SU-DHL-6 (cell line): Measurements from ENCODE around the gene PBX2.
"Not testable (repeated sequence)": the region's sequence is repeated elsewhere in the genome, so short reads cannot be mapped to it uniquely, and the experiment has no call there.

Source experiments
- H2AFZ ChIP-seq: fragments of 200-600 bp; sonication (generic); 2 replicates; pipeline ENCODE4 v1.6.1; 2014; ENCODE audit warnings: low read depth, mild to moderate bottlenecking, moderate library complexity, mixed read lengths, antibody characterized with exemption, low read length; ENCODE audit not compliant: severe bottlenecking
- H3F3A ChIP-seq: fragments of 200-600 bp; shearing (Covaris generic); 2 replicates; pipeline ENCODE4 v1.6.0; 2016; ENCODE audit warnings: antibody characterized with exemption, mild to moderate bottlenecking; ENCODE audit not compliant: insufficient read depth
- H3K27ac ChIP-seq: fragments of 200-600 bp; sonication (generic); 2 replicates; pipeline ENCODE4 v1.5.1; 2016; ENCODE audit warnings: low read depth, mild to moderate bottlenecking, low read length, moderate library complexity, mixed read lengths
- H3K27me3 ChIP-seq: fragments of 200-600 bp; sonication (generic), shearing (Covaris generic); 2 replicates; pipeline ENCODE4 v1.6.0; 2014; ENCODE audit warnings: mild to moderate bottlenecking, low read length
- H3K36me3 ChIP-seq: fragments of 200-600 bp; sonication (generic); 2 replicates; pipeline ENCODE4 v1.6.1; 2014; ENCODE audit warnings: mild to moderate bottlenecking, low read length, mixed read lengths
- H3K4me2 ChIP-seq: fragments of 300-600, 200-600 bp; shearing (Covaris generic), sonication (generic); 2 replicates; pipeline ENCODE4 v1.6.0; 2014; ENCODE audit warnings: low read length, low read depth, mild to moderate bottlenecking; ENCODE audit not compliant: poor library complexity, severe bottlenecking
- H3K4me3 ChIP-seq: fragments of 200-600 bp; sonication (generic); 2 replicates; pipeline ENCODE4 v1.5.1; 2014; ENCODE audit warnings: antibody characterized with exemption, low read length, mild to moderate bottlenecking, mixed read lengths; ENCODE audit not compliant: insufficient read depth, poor library complexity, severe bottlenecking
- H3K79me2 ChIP-seq: fragments of 200-600 bp; sonication (generic); 2 replicates; pipeline ENCODE4 v1.6.1; 2014; ENCODE audit warnings: mild to moderate bottlenecking, low read length, moderate library complexity; ENCODE audit not compliant: insufficient read depth
- H3K9ac ChIP-seq: fragments of 200-600 bp; sonication (generic); 2 replicates; pipeline ENCODE4 v1.7.0; 2014; ENCODE audit warnings: mild to moderate bottlenecking, low read length
- H3K9me2 ChIP-seq: fragments of 200-600 bp; sonication (generic); replicated peaks from 2 replicates; pipeline ENCODE4 v1.6.1; 2014; ENCODE audit warnings: low read length; ENCODE audit not compliant: insufficient read depth
- H3K9me3 ChIP-seq: fragments of 200-600 bp; sonication (generic); 2 replicates; pipeline ENCODE4 v1.6.1; 2014; ENCODE audit warnings: low read length, mixed read lengths; ENCODE audit not compliant: insufficient read depth
- H4K20me1 ChIP-seq: fragments of 200-600 bp; sonication (generic); 2 replicates; pipeline ENCODE4 v1.6.1; 2014; ENCODE audit warnings: low read depth, mild to moderate bottlenecking, antibody characterized with exemption, low read length, moderate library complexity, mixed read lengths
- CTCF ChIP-seq: fragments of 200-600 bp; sonication (generic); IDR thresholded peaks from one replicate; pipeline ENCODE4 v1.5.1; 2017; ENCODE audit warnings: antibody characterized with exemption, mild to moderate bottlenecking, low read length, moderate library complexity; ENCODE audit not compliant: insufficient read depth, poor library complexity, severe bottlenecking
- EZH2phosphoT487 ChIP-seq: fragments of 200-600 bp; sonication (generic), shearing (Covaris generic); conservative IDR thresholded peaks from 2 replicates; pipeline ENCODE4 v1.6.1; 2018; ENCODE audit warnings: mild to moderate bottlenecking, antibody characterized with exemption, low read length, moderate library complexity, mixed read lengths

Gene PBX2

DNA sequence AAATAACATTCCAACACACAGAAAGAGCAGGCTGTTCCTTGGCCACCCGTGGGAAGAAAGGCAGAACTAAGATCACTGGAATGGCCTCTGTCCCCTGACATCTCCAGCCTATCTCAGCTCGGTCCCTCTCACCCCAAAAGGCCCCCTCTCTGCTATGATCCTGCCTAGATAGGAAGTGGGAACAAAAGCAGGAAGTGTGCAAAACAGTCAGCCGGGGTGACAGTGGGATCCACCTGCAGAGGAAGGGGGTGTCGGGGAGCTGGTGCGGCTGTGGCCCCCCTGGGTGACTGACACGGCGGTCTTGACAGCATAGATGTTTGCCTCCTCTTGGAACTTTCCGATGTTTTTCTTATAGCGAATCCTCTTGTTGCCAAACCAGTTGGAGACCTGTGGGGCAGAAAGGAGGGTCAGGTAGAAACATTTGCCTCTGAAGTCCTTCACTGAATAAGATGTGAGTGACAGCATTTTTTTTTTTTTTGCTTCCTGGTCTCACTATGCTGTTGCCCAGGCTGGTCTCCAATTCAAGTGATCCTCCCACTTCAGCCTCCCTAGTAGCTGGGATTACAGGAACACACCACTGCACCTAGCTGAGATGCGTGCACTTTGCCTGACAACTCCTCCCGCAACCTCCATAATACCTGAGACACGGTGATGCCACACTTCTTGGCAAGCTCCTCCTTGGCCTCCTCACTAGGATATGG, 2.8 kb downstream of the PBX2 start:
- TF ChIP-seq EZH2phosphoT487 (no peak), CTCF (no peak)
- Histone ChIP-seq H3K9me2 (no peaks in the 10 kb centered on the region), H4K20me1 (no peaks in the 10 kb centered on the region), H3F3A (peaks cover 11% of the 10 kb centered on the region), H3K27ac (no peak overlapping the region), H2AFZ (no peak overlapping the region), H3K4me3 (no peak overlapping the region), H3K9ac (no peak overlapping the region), H3K36me3 (no peaks in the 10 kb centered on the region), H3K79me2 (peaks cover 27% of the 10 kb centered on the region), H3K27me3 (no peaks in the 10 kb centered on the region), H3K9me3 (no peaks in the 10 kb centered on the region), H3K4me2 (no peak overlapping the region)

DNA sequence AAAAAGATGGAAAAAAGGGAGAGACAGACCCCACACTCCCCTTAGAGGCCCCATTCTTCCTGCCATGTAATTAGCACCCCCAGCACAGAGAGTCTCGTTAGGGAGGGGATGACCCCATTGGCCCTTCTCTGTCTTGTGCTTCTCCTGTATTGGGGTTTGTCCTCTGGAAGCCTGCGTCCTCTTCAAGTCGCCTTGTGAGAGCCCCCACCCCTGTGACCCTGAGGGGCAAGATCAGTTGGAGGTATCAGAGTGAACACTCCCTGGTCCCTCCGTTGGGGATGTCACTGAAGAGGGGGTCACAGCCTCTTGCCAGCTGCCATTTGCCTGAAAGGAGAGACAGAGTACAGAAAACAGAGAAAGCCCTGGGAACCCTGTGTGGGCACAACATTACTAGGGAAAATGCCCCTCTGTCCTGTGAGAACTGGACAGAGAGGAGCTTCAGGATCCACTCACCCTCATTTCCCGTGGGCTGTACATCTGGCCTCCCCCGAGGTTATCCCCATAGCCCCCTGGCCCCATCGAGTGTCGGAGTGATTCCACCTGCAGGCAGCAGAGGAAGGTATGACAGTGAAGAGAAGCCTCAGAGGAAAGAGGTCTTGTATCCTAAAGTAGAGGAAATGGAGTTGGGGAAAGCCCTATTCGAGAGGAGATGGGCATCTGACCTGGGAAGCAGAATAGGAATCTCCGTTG, 3.7 kb downstream of the PBX2 start:
- H3F3A ChIP-seq, H4K20me1 ChIP-seq, H3K27ac ChIP-seq, H2AFZ ChIP-seq, H3K4me2 ChIP-seq, H3K9me3 ChIP-seq, H3K9me2 ChIP-seq, H3K4me3 ChIP-seq, H3K27me3 ChIP-seq, H3K9ac ChIP-seq, H3K36me3 ChIP-seq: not testable (repeated sequence)
- peaks cover 19% of the 10 kb centered on the region for H3K79me2 ChIP-seq

DNA sequence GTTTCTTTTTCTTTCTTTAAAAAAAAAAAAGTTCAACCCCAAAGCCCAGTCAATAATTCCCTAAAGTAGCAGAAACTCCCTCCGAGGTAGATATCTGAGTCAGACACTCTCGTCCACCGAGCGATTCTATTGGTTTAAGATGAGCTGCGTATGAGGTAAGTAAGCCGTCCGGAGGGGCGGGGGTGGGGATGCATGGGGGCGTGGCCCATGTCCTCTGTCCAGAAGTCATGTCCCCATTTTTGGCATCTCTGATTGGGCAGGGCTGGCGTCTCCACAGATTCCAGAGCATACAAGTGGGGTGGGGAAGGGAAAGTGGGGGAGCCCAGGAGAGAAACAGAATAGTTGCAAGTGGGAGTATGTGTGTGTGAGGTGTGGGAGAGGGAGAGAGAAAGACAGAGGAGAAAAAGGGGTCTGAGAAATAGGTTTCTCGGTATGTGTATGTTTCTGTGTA, 4.3 kb downstream of the PBX2 start:
- H4K20me1 ChIP-seq, H3K4me3 ChIP-seq, H2AFZ ChIP-seq, H3K27me3 ChIP-seq, H3K36me3 ChIP-seq, H3K9me2 ChIP-seq, H3F3A ChIP-seq, H3K4me2 ChIP-seq, H3K9ac ChIP-seq, H3K9me3 ChIP-seq, H3K27ac ChIP-seq: not testable (repeated sequence)
- peaks cover 17% of the 10 kb centered on the region for H3K79me2 ChIP-seq

- no peak within 1 kb of the TSS for H3K4me2 ChIP-seq
- peaks cover 14% of the 10 kb centered on the region for H3K79me2 ChIP-seq
- H3K36me3 ChIP-seq = no peaks in the 10 kb centered on the region
- H3K9me3 ChIP-seq = no peaks in the 10 kb centered on the region
- H2AFZ ChIP-seq = no peak within 1 kb of the TSS
- TF ChIP-seq EZH2phosphoT487 (no peak), CTCF (no peak)
- H3F3A ChIP-seq = no peaks in the 10 kb centered on the region
- no peak within 1 kb of the TSS for H3K27ac ChIP-seq
- H3K27me3 ChIP-seq = no peaks in the 10 kb centered on the region
- no peak within 1 kb of the TSS for H3K4me3 ChIP-seq
- no peaks in the 10 kb centered on the region for H4K20me1 ChIP-seq
- no peaks in the 10 kb centered on the region for H3K9me2 ChIP-seq
- H3K9ac ChIP-seq = no peak within 1 kb of the TSS
Observed at GRCh38 chr6:32184084-32184640, 5.8 kb downstream of the PBX2 start, which contains the start of gene AGER. Gene AGER, minus strand, starts transcription at chr6:32184253. Its CDS starts 31 bp downstream, at chr6:32184222.
